Chondrocyte (in vitro differentiated cells): ENCODE measurements around the gene FLRT3. TPM values are rescaled to one million over a fixed set of nuclear protein-coding genes. Genes with fewer than 3 reads are reported as not detected.

Source experiments
- DNase-seq: peaks from one replicate; pipeline ENCODE4 v3.0.0; 2021; ENCODE audit warnings: mixed read lengths, low spot score
- H3K27ac Mint-ChIP-seq: one replicate; pipeline ENCODE4 v1.8.0; 2021; ENCODE audit warnings: mild to moderate bottlenecking, moderate library complexity, mixed read lengths; ENCODE audit not compliant: unreplicated experiment
- H3K27me3 Mint-ChIP-seq: 2 replicates; pipeline ENCODE4 v1.8.0; 2021; ENCODE audit warnings: low read depth, mixed read lengths
- H3K36me3 Mint-ChIP-seq: 2 replicates; pipeline ENCODE4 v1.8.0; 2021; ENCODE audit warnings: low read depth, mixed read lengths
- H3K4me1 Mint-ChIP-seq: 2 replicates; pipeline ENCODE4 v1.8.0; 2021; ENCODE audit warnings: low read depth, mild to moderate bottlenecking, mixed read lengths
- H3K4me3 Mint-ChIP-seq: one replicate; pipeline ENCODE4 v1.8.0; 2021; ENCODE audit warnings: mild to moderate bottlenecking, moderate library complexity, mixed read lengths; ENCODE audit not compliant: unreplicated experiment
- H3K9me3 Mint-ChIP-seq: 2 replicates; pipeline ENCODE4 v1.8.0; 2021; ENCODE audit warnings: low read depth, mixed read lengths
- total RNA-seq: library from RNA; stranded (reverse); gene quantifications from 3 replicates; pipeline ENCODE4 v1.2.1, GENCODE V29; 2021
- TF ChIP-seq, protein P1 (sequence below): fragments of 200-600 bp; sonication (generic); IDR thresholded peaks from 2 replicates; pipeline ENCODE4 v1.5.0; 2021; ENCODE audit warnings: antibody characterized with exemption, mild to moderate bottlenecking, moderate library complexity

FLRT3 gene
- total RNA-seq, 1 donor from 2014 or later = 1.7 TPM

GRCh38 chr20:14307956-14308355, 29.5 kb downstream of the FLRT3 start:
- no peak for DNase-seq
- Mint-ChIP-seq H3K9me3 (no peaks in the 10 kb centered on the region), H3K4me1 (no peaks in the 10 kb centered on the region), H3K27ac (no peak overlapping the region), H3K27me3 (peaks cover 3% of the 10 kb centered on the region), H3K36me3 (no peaks in the 10 kb centered on the region), H3K4me3 (no peak overlapping the region)
- TF ChIP-seq, protein P1, sequence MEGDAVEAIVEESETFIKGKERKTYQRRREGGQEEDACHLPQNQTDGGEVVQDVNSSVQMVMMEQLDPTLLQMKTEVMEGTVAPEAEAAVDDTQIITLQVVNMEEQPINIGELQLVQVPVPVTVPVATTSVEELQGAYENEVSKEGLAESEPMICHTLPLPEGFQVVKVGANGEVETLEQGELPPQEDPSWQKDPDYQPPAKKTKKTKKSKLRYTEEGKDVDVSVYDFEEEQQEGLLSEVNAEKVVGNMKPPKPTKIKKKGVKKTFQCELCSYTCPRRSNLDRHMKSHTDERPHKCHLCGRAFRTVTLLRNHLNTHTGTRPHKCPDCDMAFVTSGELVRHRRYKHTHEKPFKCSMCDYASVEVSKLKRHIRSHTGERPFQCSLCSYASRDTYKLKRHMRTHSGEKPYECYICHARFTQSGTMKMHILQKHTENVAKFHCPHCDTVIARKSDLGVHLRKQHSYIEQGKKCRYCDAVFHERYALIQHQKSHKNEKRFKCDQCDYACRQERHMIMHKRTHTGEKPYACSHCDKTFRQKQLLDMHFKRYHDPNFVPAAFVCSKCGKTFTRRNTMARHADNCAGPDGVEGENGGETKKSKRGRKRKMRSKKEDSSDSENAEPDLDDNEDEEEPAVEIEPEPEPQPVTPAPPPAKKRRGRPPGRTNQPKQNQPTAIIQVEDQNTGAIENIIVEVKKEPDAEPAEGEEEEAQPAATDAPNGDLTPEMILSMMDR = no peak

- no peaks in the 10 kb centered on the region for H3K4me1 Mint-ChIP-seq
- H3K36me3 Mint-ChIP-seq = no peaks in the 10 kb centered on the region
- TF ChIP-seq, protein P1 = no peak
- no peak for DNase-seq
- H3K27me3 Mint-ChIP-seq = peaks cover 3% of the 10 kb centered on the region
- no peaks in the 10 kb centered on the region for H3K9me3 Mint-ChIP-seq
- H3K4me3 Mint-ChIP-seq = no peak overlapping the region
- H3K27ac Mint-ChIP-seq = no peak overlapping the region
These were observed 32.9 kb downstream of the FLRT3 start for GRCh38 chr20:14304472-14304871.

DNA sequence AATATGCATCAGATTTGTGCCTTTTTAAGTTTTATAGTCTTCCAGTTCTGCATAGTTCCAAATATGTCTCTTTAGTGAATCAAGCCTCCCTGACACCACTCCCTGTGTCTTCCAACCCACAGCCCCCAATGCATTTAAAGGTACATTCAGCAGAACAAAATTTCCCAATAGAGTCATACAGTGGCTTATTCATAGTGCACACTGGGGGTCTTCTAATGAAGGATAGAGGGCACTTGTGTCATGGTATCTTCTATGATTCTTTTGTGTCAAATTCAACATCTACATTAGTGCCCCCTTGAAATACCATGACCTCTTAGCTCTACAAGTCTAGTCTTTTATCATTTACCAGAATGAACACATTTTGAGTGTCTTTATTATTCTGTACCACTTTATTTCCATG, 33.8 kb downstream of the FLRT3 start:
- no peak overlapping the region for H3K4me3 Mint-ChIP-seq
- DNase-seq = no peak
- no peaks in the 10 kb centered on the region for H3K9me3 Mint-ChIP-seq
- H3K36me3 Mint-ChIP-seq = no peaks in the 10 kb centered on the region
- no peaks in the 10 kb centered on the region for H3K4me1 Mint-ChIP-seq
- H3K27ac Mint-ChIP-seq = no peak overlapping the region
- TF ChIP-seq, protein P1 = no peak
- peaks cover 3% of the 10 kb centered on the region for H3K27me3 Mint-ChIP-seq

GRCh38 chr20:14303106-14303505, 34.3 kb downstream of the FLRT3 start:
- no peak overlapping the region for H3K27ac Mint-ChIP-seq
- DNase-seq = no peak
- TF ChIP-seq, protein P1 = no peak
- no peaks in the 10 kb centered on the region for H3K4me1 Mint-ChIP-seq
- no peaks in the 10 kb centered on the region for H3K36me3 Mint-ChIP-seq
- H3K9me3 Mint-ChIP-seq = no peaks in the 10 kb centered on the region
- H3K27me3 Mint-ChIP-seq = peaks cover 3% of the 10 kb centered on the region
- no peak overlapping the region for H3K4me3 Mint-ChIP-seq

DNA sequence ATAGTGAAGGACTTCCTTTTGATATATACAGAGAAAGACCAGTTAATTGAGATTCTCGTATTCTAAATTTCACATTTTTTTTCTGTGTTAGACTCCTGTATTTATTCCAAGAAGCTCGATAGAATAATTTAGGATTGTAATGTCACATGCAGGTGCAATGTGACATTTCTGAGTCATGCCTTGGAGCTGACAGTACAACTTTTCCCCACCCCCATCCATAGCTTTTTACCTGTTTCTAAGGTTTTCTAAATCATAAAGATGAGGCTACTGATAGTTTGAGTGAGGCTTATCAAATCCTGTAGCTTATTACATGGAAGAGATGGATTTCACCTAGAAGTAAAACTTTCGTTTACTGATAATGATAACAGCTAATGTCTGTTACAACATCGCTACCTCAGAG, 37.6 kb downstream of the FLRT3 start:
- Mint-ChIP-seq H3K27me3 (peaks cover 3% of the 10 kb centered on the region), H3K4me1 (no peaks in the 10 kb centered on the region), H3K36me3 (no peaks in the 10 kb centered on the region), H3K27ac (no peak overlapping the region), H3K9me3 (no peaks in the 10 kb centered on the region), H3K4me3 (no peak overlapping the region)
- TF ChIP-seq, protein P1 = no peak
- DNase-seq = no peak
